GM21723 (cell line): ENCODE results near the gene CTAGE4.
"Not testable (repeated sequence)": the region's sequence is repeated elsewhere in the genome, so short reads cannot be mapped to it uniquely, and the experiment has no call there.

Experiments
- ATAC-seq: cut with Tn5 transposase; IDR thresholded peaks from one replicate; pipeline ENCODE4 v1.9.1; 2021; ENCODE audit warnings: mild to moderate bottlenecking, moderate library complexity; ENCODE audit not compliant: unreplicated experiment

CTAGE4 gene

GRCh38 chr7:144183166-144183565, at the start of gene CTAGE4:
CTAGE4 (plus strand) TSS chr7:144183466; CDS start chr7:144183504, 38 bp downstream.
- ATAC-seq: not testable (repeated sequence)

DNA sequence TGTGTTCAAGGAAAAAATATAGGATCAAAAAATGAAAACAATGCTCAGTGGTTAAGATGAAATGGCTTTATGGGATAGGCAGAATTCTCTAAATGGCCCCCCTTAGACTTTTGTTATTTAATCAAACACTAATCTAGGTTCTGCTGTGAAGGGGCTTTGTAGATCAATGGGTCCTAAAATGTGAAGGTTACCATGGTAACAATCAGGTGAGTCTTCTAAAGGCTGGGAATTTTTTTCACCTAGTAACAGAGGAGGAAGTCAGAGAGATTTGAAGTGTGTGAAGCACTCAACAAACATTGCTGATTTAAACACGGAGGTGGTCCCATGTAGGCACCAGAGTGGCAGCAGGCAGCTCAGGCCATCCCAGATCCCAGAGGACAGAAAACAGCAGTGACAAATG, 49.1 kb upstream of the CTAGE4 start:
- ATAC-seq: no peak

GRCh38 chr7:144137501-144137900, 45.8 kb upstream of the CTAGE4 start:
- ATAC-seq: no peak

DNA sequence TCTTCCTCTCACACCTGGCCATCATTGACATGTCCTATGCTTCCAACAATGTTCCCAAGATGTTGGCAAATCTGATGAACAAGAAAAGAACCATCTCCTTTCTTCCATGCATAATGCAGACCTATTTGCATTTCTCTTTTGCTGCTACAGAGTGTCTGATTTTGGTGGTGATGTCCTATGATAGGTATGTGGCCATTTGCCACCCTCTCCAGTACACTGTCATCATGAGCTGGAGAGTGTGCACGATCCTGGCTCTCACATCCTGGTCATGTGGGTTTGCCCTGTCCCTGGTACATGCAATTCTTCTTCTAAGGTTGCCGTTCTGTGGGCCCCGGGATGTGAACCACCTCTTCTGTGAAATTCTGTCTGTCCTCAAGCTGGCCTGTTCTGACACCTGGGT, 41.1 kb upstream of the CTAGE4 start:
- no peak for ATAC-seq

DNA sequence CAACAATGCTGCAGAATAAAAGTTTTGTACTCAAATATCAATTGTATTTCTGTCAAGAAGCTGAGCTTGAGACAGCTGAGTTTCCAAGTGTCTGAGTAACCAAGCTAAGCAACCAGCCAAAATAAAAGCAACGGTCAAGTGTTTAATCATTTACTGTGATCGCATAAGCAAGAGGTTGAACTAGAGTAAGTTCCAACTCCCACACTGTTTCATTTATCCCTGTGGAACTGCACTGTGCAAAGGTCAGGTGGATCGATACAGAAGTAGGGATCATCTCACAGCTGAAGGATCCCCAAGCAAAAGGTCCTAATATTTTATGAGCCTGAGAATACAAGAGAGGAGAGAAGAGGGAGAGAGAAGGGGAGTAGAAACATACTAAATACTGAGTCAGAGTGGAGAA, 38.8 kb upstream of the CTAGE4 start:
- ATAC-seq: no peak

- ATAC-seq: no peak
Observed at GRCh38 chr7:144148224-144148827, 34.9 kb upstream of the CTAGE4 start.

- no peak for ATAC-seq
Observed at GRCh38 chr7:144158861-144159260, 24.4 kb upstream of the CTAGE4 start.

DNA sequence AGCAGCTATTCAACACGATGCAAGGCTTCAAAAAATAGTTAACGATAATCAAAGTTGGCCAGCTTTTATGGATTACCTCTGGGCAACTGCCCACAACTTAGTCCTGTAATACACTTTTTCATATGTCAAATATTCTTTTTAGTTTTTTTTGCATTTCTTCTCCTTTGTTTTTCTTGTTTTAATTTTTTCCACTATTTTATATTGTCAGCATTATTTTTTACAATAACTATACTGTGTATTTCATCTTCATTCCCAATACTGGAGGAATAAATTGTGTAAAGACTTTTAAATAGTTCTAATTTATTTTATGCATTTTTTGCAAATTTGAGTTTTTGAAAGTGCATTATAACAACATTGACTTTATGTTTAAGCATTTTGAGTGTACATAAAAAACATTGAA, 18.5 kb upstream of the CTAGE4 start:
- ATAC-seq: no peak

- not testable (repeated sequence) for ATAC-seq
Observed at GRCh38 chr7:144171594-144172350, 11.5 kb upstream of the CTAGE4 start.

DNA sequence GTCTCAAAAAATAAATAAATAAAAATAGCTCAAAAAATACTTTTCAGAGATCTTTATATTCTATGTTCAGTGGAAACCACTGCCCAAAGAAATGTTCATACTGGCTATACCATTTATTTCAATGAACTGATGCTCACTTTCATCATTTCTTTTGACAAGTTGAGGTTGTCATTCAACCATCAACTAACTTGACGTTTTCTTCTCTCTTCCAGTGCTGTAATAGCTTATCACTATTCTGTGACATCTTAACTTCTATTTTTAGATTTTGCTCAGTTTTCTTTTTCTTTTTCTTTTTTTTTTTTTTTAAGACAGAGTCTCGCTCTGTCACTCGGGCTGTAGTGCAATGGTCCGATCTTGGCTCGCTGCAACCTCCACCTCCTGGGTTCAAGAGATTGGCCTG, 8.7 kb upstream of the CTAGE4 start:
- ATAC-seq: no peak

GRCh38 chr7:144178380-144179164, 4.7 kb upstream of the CTAGE4 start:
- peak; percentile 98 for ATAC-seq

DNA sequence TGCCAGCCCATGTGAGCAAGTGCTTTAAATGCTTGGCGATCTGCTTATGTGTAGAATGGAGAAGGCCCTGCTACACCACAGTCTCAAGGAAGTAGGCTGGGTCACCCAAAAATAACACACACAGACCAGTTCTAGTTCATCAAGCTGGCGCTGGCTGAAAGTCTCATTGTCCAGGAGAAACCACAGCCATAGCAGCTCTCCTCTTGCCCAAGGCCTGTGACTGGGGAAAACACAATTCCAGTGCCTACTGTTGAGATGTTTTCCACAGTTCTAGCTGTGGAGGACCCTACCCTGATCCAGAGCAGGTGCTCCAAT, 4.1 kb upstream of the CTAGE4 start:
- ATAC-seq: peak; percentile 46

- not testable (repeated sequence) for ATAC-seq
Observed at GRCh38 chr7:144187848-144188247, 4.6 kb downstream of the CTAGE4 start.

- ATAC-seq: not testable (repeated sequence)
Observed at GRCh38 chr7:144188578-144189171, 5.4 kb downstream of the CTAGE4 start.

GRCh38 chr7:144193782-144194181, 10.5 kb downstream of the CTAGE4 start:
- not testable (repeated sequence) for ATAC-seq

DNA sequence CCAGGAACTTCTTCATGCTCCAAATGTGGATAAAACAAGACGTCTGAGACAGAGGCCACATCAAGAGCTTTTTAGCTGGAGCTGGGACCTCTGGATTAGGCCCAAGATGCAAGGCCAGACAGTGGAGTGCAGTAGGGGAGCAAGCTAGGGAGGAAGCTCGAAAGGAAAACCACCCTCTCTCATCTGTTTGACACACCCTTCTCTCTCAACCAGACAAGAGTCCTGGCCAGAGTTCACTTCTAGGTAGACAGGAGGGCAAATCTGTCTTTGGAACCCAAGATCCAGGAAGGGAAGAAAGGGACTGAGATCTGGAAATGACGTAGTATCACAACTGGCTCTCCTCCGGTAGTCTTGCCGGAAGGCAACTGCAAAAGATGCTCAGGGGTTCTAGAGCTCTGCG, 11.2 kb downstream of the CTAGE4 start:
- ATAC-seq: not testable (repeated sequence)

DNA sequence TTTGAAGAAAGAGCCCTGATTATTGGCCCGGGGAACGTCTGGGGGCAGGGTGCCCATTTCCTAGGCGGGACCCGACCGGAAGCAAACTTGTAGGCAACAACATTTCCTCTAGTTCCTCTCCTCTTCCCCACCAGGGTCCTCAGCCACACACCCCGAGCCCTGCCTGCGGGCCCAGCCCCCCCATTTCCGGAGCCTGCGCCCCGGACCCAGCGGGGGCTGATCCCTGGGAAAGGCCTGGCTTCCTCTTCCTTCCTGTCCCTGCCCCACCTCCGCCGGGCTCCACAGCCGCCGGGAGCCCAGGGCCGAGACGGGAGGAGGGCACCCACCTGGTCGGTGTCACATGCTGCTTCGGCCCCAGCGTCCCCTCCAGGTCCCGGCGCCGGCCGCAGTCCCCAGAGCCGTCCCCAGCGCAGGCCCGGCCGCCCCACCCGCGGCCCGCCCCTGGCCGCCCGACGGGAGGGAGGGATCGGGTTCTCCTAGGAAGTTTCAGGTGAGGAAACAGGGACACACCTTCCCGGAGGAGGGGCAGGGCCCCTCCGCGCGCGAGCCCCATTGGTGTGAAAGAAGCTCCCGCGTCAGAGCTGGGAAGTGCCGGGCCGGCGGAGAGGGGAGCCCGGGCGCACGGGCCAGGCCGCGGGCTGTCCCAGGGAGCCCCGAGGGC, 12.1 kb downstream of the CTAGE4 start, which contains the start of gene ARHGEF35:
Gene ARHGEF35 (minus strand): TSS at position 622 of the 661 bp plus-strand sequence. CDS start 7,450 bp downstream, outside the sequence.
- ATAC-seq: peak; percentile 77

DNA sequence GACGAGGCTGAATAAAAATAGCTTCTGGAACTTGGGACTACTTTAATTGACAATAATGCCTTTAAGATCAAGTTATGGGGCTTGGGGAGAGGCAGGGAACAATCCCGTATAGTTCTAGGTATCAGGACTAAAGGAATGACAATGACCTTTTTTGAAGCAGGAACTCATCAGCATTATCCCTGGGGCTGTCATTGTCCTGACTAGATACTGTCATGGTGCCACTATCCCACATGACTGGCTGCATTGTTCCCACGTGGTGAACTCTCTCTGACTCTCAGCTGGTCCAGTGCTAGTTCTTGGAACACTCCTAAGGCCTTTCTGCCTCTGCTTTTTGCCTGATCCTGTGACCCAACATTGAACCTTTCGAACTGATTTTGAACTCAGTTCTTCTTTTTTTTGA, 15.7 kb downstream of the CTAGE4 start:
- not testable (repeated sequence) for ATAC-seq

GRCh38 chr7:144201978-144202377, 18.7 kb downstream of the CTAGE4 start:
- ATAC-seq: not testable (repeated sequence)

DNA sequence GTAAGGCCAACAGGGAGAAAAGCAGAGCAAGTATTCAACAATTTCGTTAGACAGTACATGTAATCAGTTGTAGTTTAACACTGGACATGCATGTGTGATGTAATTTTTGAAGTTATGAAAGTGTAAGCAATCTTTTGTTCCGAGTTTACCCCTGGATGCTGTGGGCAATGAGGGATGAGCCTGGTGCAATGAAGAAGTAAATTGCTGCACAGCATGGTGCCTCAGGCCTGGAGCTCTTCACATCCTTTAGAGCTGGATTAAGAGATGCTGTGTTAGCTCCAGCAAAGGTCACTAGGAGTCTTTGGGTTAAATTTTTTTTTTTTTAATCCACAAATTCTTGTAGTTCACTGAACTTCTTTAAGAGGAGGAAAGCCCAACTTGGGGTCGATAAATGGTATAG, 19.8 kb downstream of the CTAGE4 start:
- not testable (repeated sequence) for ATAC-seq

- ATAC-seq: not testable (repeated sequence)
Observed at GRCh38 chr7:144205306-144205705, 22.0 kb downstream of the CTAGE4 start.
